ENCODE data around the gene CACNA2D1.

GRCh38 chr7:81993186-81993585 is 450.4 kb downstream of the CACNA2D1 start:
- TF ChIP-seq CTCF (IDR thresholded peaks at IDR 0.05), result no peak
- no peak for TF ChIP-seq POLR2A (IDR thresholded peaks at IDR 0.05)
